Astrocyte (in vitro differentiated cells and primary cell): ENCODE results near the gene NRP1. TPM values are rescaled to one million over a fixed set of nuclear protein-coding genes. Genes with fewer than 3 reads are reported as not detected.

Experiments
- DNase-seq: peaks from one replicate; pipeline ENCODE4 v3.0.0-alpha.2; 2010; ENCODE audit warnings: low read depth
- FAIRE-seq: peaks from 2 replicates; lab custom pipeline; 2011; peaks lifted over from hg19 to GRCh38; lab: Jason Lieb, UNC
- H2AFZ ChIP-seq: 2 replicates; pipeline ENCODE4 v1.6.0; 2012; ENCODE audit warnings: low read depth, low read length, inconsistent platforms
- H3K27ac ChIP-seq: 2 replicates; pipeline ENCODE4 v1.5.1; 2011; ENCODE audit warnings: low read depth, low read length, inconsistent platforms
- H3K27me3 ChIP-seq: 2 replicates; pipeline ENCODE4 v1.6.0; 2011; ENCODE audit warnings: low read length, inconsistent platforms; ENCODE audit not compliant: insufficient read depth
- H3K36me3 ChIP-seq: 2 replicates; pipeline ENCODE4 v1.5.1; 2011; ENCODE audit warnings: low read length, inconsistent platforms; ENCODE audit not compliant: insufficient read depth
- H3K4me1 ChIP-seq: 2 replicates; pipeline ENCODE4 v1.5.1; 2011; ENCODE audit warnings: low read length, inconsistent platforms; ENCODE audit not compliant: insufficient read depth
- H3K4me2 ChIP-seq: 2 replicates; pipeline ENCODE4 v1.6.0; 2012; ENCODE audit warnings: low read length, inconsistent platforms
- H3K4me3 ChIP-seq: 2 replicates; pipeline ENCODE4 v1.5.1; 2011; ENCODE audit warnings: low read depth, mild to moderate bottlenecking, low read length, inconsistent platforms; ENCODE audit not compliant: insufficient read depth
- H3K79me2 ChIP-seq: 2 replicates; pipeline ENCODE4 v1.6.0; 2012; ENCODE audit warnings: mild to moderate bottlenecking, low read length, inconsistent platforms; ENCODE audit not compliant: insufficient read depth
- H3K9ac ChIP-seq: 2 replicates; pipeline ENCODE4 v1.6.0; 2012; ENCODE audit warnings: mild to moderate bottlenecking, low read length, inconsistent platforms
- H3K9me3 ChIP-seq: 2 replicates; pipeline ENCODE4 v1.5.1; 2012; ENCODE audit warnings: low read depth, mild to moderate bottlenecking, low read length, inconsistent platforms; ENCODE audit not compliant: insufficient read depth
- H4K20me1 ChIP-seq: 2 replicates; pipeline ENCODE4 v1.6.0; 2012; ENCODE audit warnings: low read length, inconsistent platforms; ENCODE audit not compliant: insufficient read depth
- H3K27ac Mint-ChIP-seq: one replicate; pipeline ENCODE4 v1.8.0; 2021; ENCODE audit warnings: mild to moderate bottlenecking, mixed read lengths; ENCODE audit not compliant: unreplicated experiment
- H3K27me3 Mint-ChIP-seq: one replicate; pipeline ENCODE4 v1.8.0; 2021; ENCODE audit warnings: low read depth, mixed read lengths; ENCODE audit not compliant: unreplicated experiment
- H3K36me3 Mint-ChIP-seq: one replicate; pipeline ENCODE4 v1.8.0; 2021; ENCODE audit warnings: low read depth, mixed read lengths; ENCODE audit not compliant: unreplicated experiment
- H3K4me1 Mint-ChIP-seq: one replicate; pipeline ENCODE4 v1.8.0; 2021; ENCODE audit warnings: low read depth, mixed read lengths; ENCODE audit not compliant: unreplicated experiment
- H3K4me3 Mint-ChIP-seq: one replicate; pipeline ENCODE4 v1.8.0; 2021; ENCODE audit warnings: mild to moderate bottlenecking, moderate library complexity, mixed read lengths; ENCODE audit not compliant: unreplicated experiment
- H3K9me3 Mint-ChIP-seq: one replicate; pipeline ENCODE4 v1.8.0; 2021; ENCODE audit warnings: mild to moderate bottlenecking, mixed read lengths; ENCODE audit not compliant: unreplicated experiment
- CTCF ChIP-seq: IDR thresholded peaks from 2 replicates; pipeline ENCODE4 v1.5.1; 2011; ENCODE audit warnings: low read depth, mild to moderate bottlenecking, inconsistent platforms, low read length, moderate library complexity; ENCODE audit not compliant: insufficient read depth
- EZH2 ChIP-seq: IDR thresholded peaks from 2 replicates; pipeline ENCODE4 v1.6.1; 2012; ENCODE audit warnings: mild to moderate bottlenecking, low read length, inconsistent platforms; ENCODE audit not compliant: insufficient read depth
- total RNA-seq: library from RNA; stranded (reverse); gene quantifications from 2 replicates; pipeline ENCODE4 v1.2.1, GENCODE V29; 2021

NRP1 gene
- total RNA-seq, 1 donor from 2014 or later = 59.4 TPM

GRCh38 chr10:33217854-33218253, 116.6 kb downstream of the NRP1 start:
- H3K4me2 ChIP-seq = no peak overlapping the region
- no peaks in the 10 kb centered on the region for H4K20me1 ChIP-seq
- peaks cover 13% of the 10 kb centered on the region for H3K79me2 ChIP-seq
- H3K4me3 ChIP-seq = no peak overlapping the region
- H3K4me1 Mint-ChIP-seq = peaks cover 35% of the 10 kb centered on the region
- peak; percentile 68 for FAIRE-seq
- no peaks in the 10 kb centered on the region for H3K9me3 ChIP-seq
- no peaks in the 10 kb centered on the region for H3K27me3 ChIP-seq
- H3K36me3 Mint-ChIP-seq = peaks cover 23% of the 10 kb centered on the region
- H3K36me3 ChIP-seq = peaks cover 44% of the 10 kb centered on the region
- H3K4me3 Mint-ChIP-seq = no peak overlapping the region
- H3K27ac ChIP-seq = peak overlapping the region; percentile 63
- peaks cover 28% of the 10 kb centered on the region for H3K4me1 ChIP-seq
- H3K27me3 Mint-ChIP-seq = no peaks in the 10 kb centered on the region
- peak; percentile 52 for DNase-seq
- TF ChIP-seq CTCF (no peak), EZH2 (no peak)
- no peak overlapping the region for H3K9ac ChIP-seq
- no peak overlapping the region for H2AFZ ChIP-seq
- H3K9me3 Mint-ChIP-seq = peaks cover 2% of the 10 kb centered on the region
- H3K27ac Mint-ChIP-seq = no peak overlapping the region

- Histone ChIP-seq H3K27me3 (no peaks in the 10 kb centered on the region), H3K27ac (peak overlapping the region; percentile 63), H2AFZ (no peak overlapping the region), H3K4me1 (peaks cover 33% of the 10 kb centered on the region), H3K9me3 (no peaks in the 10 kb centered on the region), H3K36me3 (peaks cover 46% of the 10 kb centered on the region), H3K9ac (peak overlapping the region; percentile 12), H3K79me2 (peaks cover 12% of the 10 kb centered on the region), H3K4me2 (peak overlapping the region; percentile 46), H3K4me3 (no peak overlapping the region), H4K20me1 (no peaks in the 10 kb centered on the region)
- H3K36me3 Mint-ChIP-seq = peaks cover 26% of the 10 kb centered on the region
- FAIRE-seq = no peak
- TF ChIP-seq EZH2 (no peak), CTCF (no peak)
- peak; percentile 46 for DNase-seq
- H3K27me3 Mint-ChIP-seq = no peaks in the 10 kb centered on the region
- peaks cover 2% of the 10 kb centered on the region for H3K9me3 Mint-ChIP-seq
- peaks cover 41% of the 10 kb centered on the region for H3K4me1 Mint-ChIP-seq
- H3K27ac Mint-ChIP-seq = peak overlapping the region; percentile 97
- H3K4me3 Mint-ChIP-seq = peak overlapping the region; percentile 45
These were observed 117.6 kb downstream of the NRP1 start for GRCh38 chr10:33216661-33217427.

- peaks cover 40% of the 10 kb centered on the region for H3K36me3 ChIP-seq
- TF ChIP-seq EZH2 (no peak), CTCF (no peak)
- no peak overlapping the region for H3K4me3 ChIP-seq
- H3K9ac ChIP-seq = peak overlapping the region; percentile 26
- H2AFZ ChIP-seq = no peak overlapping the region
- H3K4me2 ChIP-seq = no peak overlapping the region
- Mint-ChIP-seq H3K36me3 (peaks cover 26% of the 10 kb centered on the region), H3K4me1 (peaks cover 51% of the 10 kb centered on the region), H3K4me3 (no peak overlapping the region), H3K9me3 (peaks cover 2% of the 10 kb centered on the region), H3K27ac (peak overlapping the region; percentile 97), H3K27me3 (no peaks in the 10 kb centered on the region)
- no peaks in the 10 kb centered on the region for H4K20me1 ChIP-seq
- peaks cover 12% of the 10 kb centered on the region for H3K79me2 ChIP-seq
- DNase-seq = peak; percentile 88
- H3K4me1 ChIP-seq = peaks cover 44% of the 10 kb centered on the region
- no peaks in the 10 kb centered on the region for H3K9me3 ChIP-seq
- H3K27me3 ChIP-seq = no peaks in the 10 kb centered on the region
- H3K27ac ChIP-seq = peak overlapping the region; percentile 63
- FAIRE-seq = no peak
These were observed 118.8 kb downstream of the NRP1 start for GRCh38 chr10:33215635-33216034.
